WTC11 (cell line): Measurements from ENCODE around the gene PLXDC1. TPM values are rescaled to one million over a fixed set of nuclear protein-coding genes. Genes with fewer than 3 reads are reported as not detected.

Experiments
- ATAC-seq: fragments of 200-7000 bp; cut with Tn5 transposase; 2 replicates; pipeline ENCODE4 v1.10.0; 2021; ENCODE audit warnings: mild to moderate bottlenecking, moderate library complexity
- CTCF ChIA-PET: fragments of 300-600 bp; sonication (Branson Sonifier 250); formaldehyde crosslinking; loops from one replicate; lab custom pipeline; 2021; ENCODE audit warnings: antibody characterized with exemption; lab: Charles Lee
- POLR2A ChIA-PET: fragments of 350-600 bp; sonication (Branson Sonifier 250); formaldehyde crosslinking; loops from one replicate; lab custom pipeline; 2021; ENCODE audit warnings: antibody characterized with exemption; lab: Charles Lee
- DNase-seq: peaks from one replicate; pipeline ENCODE4 v3.0.0; 2021; ENCODE audit warnings: low spot score
- H3K27ac Mint-ChIP-seq: 2 replicates; pipeline ENCODE4 v1.8.0; 2021; ENCODE audit warnings: mixed read lengths
- H3K27me3 Mint-ChIP-seq: 2 replicates; pipeline ENCODE4 v1.8.0; 2021; ENCODE audit warnings: low read depth, mild to moderate bottlenecking, moderate library complexity, mixed read lengths
- H3K36me3 Mint-ChIP-seq: 2 replicates; pipeline ENCODE4 v1.8.0; 2021; ENCODE audit warnings: mixed read lengths
- H3K4me1 Mint-ChIP-seq: 2 replicates; pipeline ENCODE4 v1.8.0; 2022; ENCODE audit warnings: mixed read lengths
- H3K4me3 Mint-ChIP-seq: 2 replicates; pipeline ENCODE4 v1.8.0; 2021; ENCODE audit warnings: mild to moderate bottlenecking, moderate library complexity, mixed read lengths
- H3K9me3 Mint-ChIP-seq: 2 replicates; pipeline ENCODE4 v1.8.0; 2021; ENCODE audit warnings: mixed read lengths
- AFF4 ChIP-seq: sonication (generic); formaldehyde crosslinking; IDR thresholded peaks from 2 replicates; pipeline ENCODE4 v1.8.1; 2023; ENCODE audit warnings: mild to moderate bottlenecking, missing genetic modification reagents, borderline replicate concordance
- CDX4 ChIP-seq: fragments of 250-450 bp; sonication (Bioruptor Pico); IDR thresholded peaks from 2 replicates; pipeline ENCODE4 v1.9.0; 2021; ENCODE audit warnings: moderate library complexity, mild to moderate bottlenecking, inconsistent platforms, borderline replicate concordance
- E2F1 ChIP-seq: sonication (generic); formaldehyde crosslinking; IDR thresholded peaks from 2 replicates; pipeline ENCODE4 v1.8.0; 2022; ENCODE audit warnings: mild to moderate bottlenecking, missing genetic modification reagents
- ELF4 ChIP-seq: sonication (generic); formaldehyde crosslinking; IDR thresholded peaks from 2 replicates; pipeline ENCODE4 v1.8.1; 2022; ENCODE audit warnings: low read depth, mild to moderate bottlenecking, moderate library complexity, missing genetic modification reagents
- EMX1 ChIP-seq: fragments of 250-450 bp; sonication (Bioruptor Pico); IDR thresholded peaks from 2 replicates; pipeline ENCODE4 v1.8.0; 2021; ENCODE audit warnings: mild to moderate bottlenecking
- ESRRA ChIP-seq: sonication (generic); formaldehyde crosslinking; IDR thresholded peaks from 2 replicates; pipeline ENCODE4 v1.8.1; 2022; ENCODE audit warnings: mild to moderate bottlenecking, missing genetic modification reagents, borderline replicate concordance
- FOXP4 ChIP-seq: sonication (generic); formaldehyde crosslinking; IDR thresholded peaks from 2 replicates; pipeline ENCODE4 v1.8.0; 2022; ENCODE audit warnings: mild to moderate bottlenecking, missing genetic modification reagents
- HMGA2 ChIP-seq: fragments of 250-450 bp; sonication (Bioruptor Pico); IDR thresholded peaks from 2 replicates; pipeline ENCODE4 v1.4.0; 2021; ENCODE audit warnings: mild to moderate bottlenecking, moderate library complexity
- MYBL2 ChIP-seq: sonication (generic); formaldehyde crosslinking; IDR thresholded peaks from 2 replicates; pipeline ENCODE4 v1.8.1; 2023; ENCODE audit warnings: mild to moderate bottlenecking, moderate library complexity, missing genetic modification reagents
- NFE2L1 ChIP-seq: sonication (generic); formaldehyde crosslinking; IDR thresholded peaks from 2 replicates; pipeline ENCODE4 v1.8.1; 2023; ENCODE audit warnings: missing genetic modification reagents
- NR2C2 ChIP-seq: sonication (generic); formaldehyde crosslinking; IDR thresholded peaks from 2 replicates; pipeline ENCODE4 v1.8.0; 2022; ENCODE audit warnings: mild to moderate bottlenecking, missing genetic modification reagents
- NR3C1 ChIP-seq: sonication (generic); formaldehyde crosslinking; conservative IDR thresholded peaks from 2 replicates; pipeline ENCODE4 v1.8.1; 2023; ENCODE audit warnings: low read depth, mild to moderate bottlenecking, missing genetic modification reagents
- PRDM15 ChIP-seq: sonication (generic); formaldehyde crosslinking; IDR thresholded peaks from 2 replicates; pipeline ENCODE4 v1.8.0; 2022; ENCODE audit warnings: missing genetic modification reagents
- PREB ChIP-seq: sonication (generic); formaldehyde crosslinking; IDR thresholded peaks from 2 replicates; pipeline ENCODE4 v1.8.1; 2022; ENCODE audit warnings: mild to moderate bottlenecking, missing genetic modification reagents, moderate library complexity, borderline replicate concordance
- SMAD4 ChIP-seq: sonication (generic); formaldehyde crosslinking; IDR thresholded peaks from 2 replicates; pipeline ENCODE4 v1.8.0; 2022; ENCODE audit warnings: mild to moderate bottlenecking, missing genetic modification reagents
- TEAD1 ChIP-seq: sonication (generic); formaldehyde crosslinking; IDR thresholded peaks from 2 replicates; pipeline ENCODE4 v1.8.0; 2022; ENCODE audit warnings: mild to moderate bottlenecking, missing genetic modification reagents
- TEAD4 ChIP-seq: sonication (generic); formaldehyde crosslinking; IDR thresholded peaks from 2 replicates; pipeline ENCODE4 v1.8.0; 2022; ENCODE audit warnings: mild to moderate bottlenecking, missing genetic modification reagents
- USF1 ChIP-seq: sonication (generic); formaldehyde crosslinking; IDR thresholded peaks from 2 replicates; pipeline ENCODE4 v1.8.0; 2022; ENCODE audit warnings: mild to moderate bottlenecking, missing genetic modification reagents
- ZNF396 ChIP-seq: fragments of 250-450 bp; sonication (Bioruptor Pico); IDR thresholded peaks from 2 replicates; pipeline ENCODE4 v1.8.0; 2021; ENCODE audit warnings: mild to moderate bottlenecking, moderate library complexity, borderline replicate concordance
- ZNF416 ChIP-seq: fragments of 250-450 bp; sonication (Bioruptor Pico); IDR thresholded peaks from 2 replicates; pipeline ENCODE4 v1.9.0; 2021; ENCODE audit warnings: mild to moderate bottlenecking, inconsistent platforms
- total RNA-seq: library from RNA; stranded (reverse); gene quantifications from 3 replicates; pipeline ENCODE4 v1.2.3, GENCODE V29; 2021

PLXDC1 gene
- total RNA-seq, 1 experiment from 2014 or later: 5.4 TPM

- H3K4me1 Mint-ChIP-seq: peaks cover 5% of the 10 kb centered on the region; the same call in 1 of the 2 replicates
- no peak for DNase-seq
- CTCF ChIA-PET: interaction anchor here (0.5 to 1.7 kb wide), 6 partner anchors 78 to 107 kb away, joined by 3 to 9 read pairs (median 4); partner anchors contain the start of gene FBXO47
- no peak for ATAC-seq
- no peaks in the 10 kb centered on the region; the same call in 1 of the 2 replicates for H3K27me3 Mint-ChIP-seq
- no peak overlapping the region for H3K27ac Mint-ChIP-seq
- no peaks in the 10 kb centered on the region for H3K36me3 Mint-ChIP-seq
- POLR2A ChIA-PET: no interaction called here
- H3K9me3 Mint-ChIP-seq: no peaks in the 10 kb centered on the region
- TF ChIP-seq FOXP4: no peak
- no peak for TF ChIP-seq E2F1 (CRISPR knock-in tag)
- TF ChIP-seq EMX1 (CRISPR knock-in tag): no peak
- no peak for TF ChIP-seq HMGA2 (CRISPR knock-in tag)
- no peak for TF ChIP-seq PRDM15 (CRISPR knock-in tag)
- TF ChIP-seq ZNF396 (CRISPR knock-in tag): no peak
- TF ChIP-seq SMAD4: no peak
- TF ChIP-seq NFE2L1 (CRISPR knock-in tag): no peak
- TF ChIP-seq ELF4 (CRISPR knock-in tag): no peak
- no peak for TF ChIP-seq PREB (CRISPR knock-in tag)
- no peak for TF ChIP-seq NR2C2 (CRISPR knock-in tag)
- no peak for TF ChIP-seq USF1 (CRISPR knock-in tag)
- no peak for TF ChIP-seq TEAD1 (CRISPR knock-in tag)
- TF ChIP-seq CDX4 (CRISPR knock-in tag): no peak
- TF ChIP-seq MYBL2 (CRISPR knock-in tag): no peak
- no peak for TF ChIP-seq NR3C1 (CRISPR knock-in tag)
- TF ChIP-seq TEAD4 (CRISPR knock-in tag): no peak
- TF ChIP-seq ZNF416 (CRISPR knock-in tag): no peak
- TF ChIP-seq ESRRA: no peak
- no peak for TF ChIP-seq AFF4 (CRISPR knock-in tag)
- no peak overlapping the region for H3K4me3 Mint-ChIP-seq
These were observed 76.8 kb downstream of the PLXDC1 start for GRCh38 chr17:39074676-39075075.
